CD14-positive monocyte (primary cell): ENCODE measurements around the gene TTC36. TPM values are rescaled to one million over a fixed set of nuclear protein-coding genes. Genes with fewer than 3 reads are reported as not detected.

ENCODE experiments used
- DNase-seq, 3 donors: peaks; one replicate each; pipeline ENCODE4 v3.0.0-alpha.2; 2011 to 2022
- H2AFZ ChIP-seq: 2 replicates; pipeline ENCODE4 v1.6.0; 2012; ENCODE audit warnings: mild to moderate bottlenecking, low read depth, low read length, inconsistent platforms; ENCODE audit not compliant: insufficient read depth, poor library complexity, severe bottlenecking
- H3K27ac ChIP-seq, 2 donors: 1 replicate in 1 of 2; 2 replicates in 1 of 2; pipeline ENCODE4 v1.5.1; 2012 to 2013; ENCODE audit warnings: low read length in 2 of 2, control low read depth in 1 of 2, inconsistent platforms in 1 of 2, low read depth in 1 of 2, mild to moderate bottlenecking in 1 of 2
- H3K27me3 ChIP-seq, 2 donors: one replicate each; pipeline versions ENCODE4 v1.6.0 to v1.6.1; 2011 to 2013; ENCODE audit warnings: low read length in 2 of 2; ENCODE audit not compliant: control insufficient read depth in 2 of 2, insufficient read depth in 2 of 2
- H3K36me3 ChIP-seq, 2 donors: replicated peaks in 1 of 2; 1 replicate in 1 of 2; 2 replicates in 1 of 2; pipeline versions ENCODE4 v1.5.1 to v1.6.1; 2012 to 2013; ENCODE audit warnings: low read length in 2 of 2, control low read depth in 1 of 2, inconsistent platforms in 1 of 2, mild to moderate bottlenecking in 1 of 2; ENCODE audit not compliant: insufficient read depth in 2 of 2, control insufficient read depth in 1 of 2
- H3K4me1 ChIP-seq, 2 donors: 1 replicate in 1 of 2; 2 replicates in 1 of 2; pipeline versions ENCODE4 v1.5.1 to v1.6.1; 2012 to 2013; ENCODE audit warnings: low read length in 2 of 2, control low read depth in 1 of 2, inconsistent platforms in 1 of 2, mild to moderate bottlenecking in 1 of 2, moderate library complexity in 1 of 2; ENCODE audit not compliant: insufficient read depth in 2 of 2, control insufficient read depth in 1 of 2
- H3K4me2 ChIP-seq: replicated peaks from 2 replicates; pipeline ENCODE3; 2012; ENCODE audit warnings: low read length, moderate library complexity, mild to moderate bottlenecking; ENCODE audit not compliant: poor library complexity, severe bottlenecking; ENCODE audit errors: extremely low read depth
- H3K4me3 ChIP-seq, 3 experiments: fragments of 200-600 bp in 1 of 3; sonication (generic) in 1 of 3; replicated peaks in 1 of 3; 1 replicate in 2 of 3; 2 replicates in 1 of 3; pipeline ENCODE4 v1.5.1; 2011 to 2013; ENCODE audit warnings: low read length in 3 of 3, mild to moderate bottlenecking in 3 of 3, control low read depth in 2 of 3, low read depth in 2 of 3, inconsistent platforms in 1 of 3, moderate library complexity in 1 of 3
- H3K79me2 ChIP-seq: 2 replicates; pipeline ENCODE4 v1.6.0; 2012; ENCODE audit warnings: mild to moderate bottlenecking, control low read depth, inconsistent platforms, low read length, moderate library complexity; ENCODE audit not compliant: insufficient read depth
- H3K9ac ChIP-seq: 2 replicates; pipeline ENCODE4 v1.6.0; 2017; ENCODE audit warnings: low read length, mild to moderate bottlenecking; ENCODE audit not compliant: insufficient read depth, poor library complexity, severe bottlenecking
- H3K9me3 ChIP-seq, 2 donors: replicated peaks in 1 of 2; 1 replicate in 1 of 2; 2 replicates in 1 of 2; pipeline versions ENCODE4 v1.5.1 to v1.6.1; 2012 to 2013; ENCODE audit warnings: low read length in 2 of 2, control low read depth in 1 of 2; ENCODE audit not compliant: control insufficient read depth in 1 of 2, insufficient read depth in 1 of 2
- H4K20me1 ChIP-seq: 2 replicates; pipeline ENCODE4 v1.6.0; 2012; ENCODE audit warnings: mild to moderate bottlenecking, low read length, control low read depth, moderate library complexity; ENCODE audit not compliant: insufficient read depth
- H3K27ac Mint-ChIP-seq, 7 donors: one replicate each; pipeline ENCODE4 v1.8.0; 2020; ENCODE audit warnings: mild to moderate bottlenecking in 7 of 7, mixed read lengths in 7 of 7, moderate library complexity in 6 of 7, inconsistent platforms in 2 of 7
- H3K27me3 Mint-ChIP-seq, 3 donors: one replicate each; pipeline ENCODE4 v1.8.0; 2021 to 2022; ENCODE audit warnings: low read depth in 3 of 3, mild to moderate bottlenecking in 3 of 3, mixed read lengths in 3 of 3, moderate library complexity in 3 of 3, inconsistent platforms in 1 of 3
- H3K36me3 Mint-ChIP-seq, 2 donors: one replicate each; pipeline ENCODE4 v1.8.0; 2020; ENCODE audit warnings: mixed read lengths in 2 of 2, inconsistent platforms in 1 of 2, mild to moderate bottlenecking in 1 of 2
- H3K4me1 Mint-ChIP-seq: one replicate; pipeline ENCODE4 v1.8.0; 2020; ENCODE audit warnings: mild to moderate bottlenecking, mixed read lengths
- H3K4me3 Mint-ChIP-seq, 2 donors: one replicate each; pipeline ENCODE4 v1.8.0; 2020; ENCODE audit warnings: mild to moderate bottlenecking in 2 of 2, mixed read lengths in 2 of 2, moderate library complexity in 1 of 2
- H3K9me3 Mint-ChIP-seq, 7 donors: one replicate each; pipeline ENCODE4 v1.8.0; 2020 to 2022; ENCODE audit warnings: mixed read lengths in 7 of 7, mild to moderate bottlenecking in 6 of 7, moderate library complexity in 6 of 7, inconsistent platforms in 2 of 7
- CTCF ChIP-seq: fragments of 200-600 bp; IDR thresholded peaks from one replicate; pipeline ENCODE4 v1.8.0; 2022; ENCODE audit warnings: antibody characterized with exemption, mild to moderate bottlenecking
- WGBS: methylation state at CpG from one replicate; pipeline ENCODE4 v1.1.5; 2013; ENCODE audit warnings: missing lambda C conversion rate; ENCODE audit not compliant: insufficient coverage; 5-methylcytosine and 5-hydroxymethylcytosine counted together
- intact Hi-C, 2 donors: fragments of 100-400 bp; cut with micrococcal nuclease; formaldehyde crosslinking; loops; one replicate each; pipeline versions ENCODE4 v1.15.0 to v1.15.1; 2023
- polyA plus RNA-seq, 3 donors: library from polyadenylated mRNA; depleted of rRNA in 1 of 3; unstranded in 2 of 3; stranded (reverse) in 1 of 3; fragments of 300-500 nt in 2 of 3; fragments of >200 nt in 1 of 3; fragmentation: Illumina TruSeq in 2 of 3; gene quantifications; 1 replicate in 2 of 3; 2 replicates in 1 of 3; pipeline ENCODE4 v1.2.3, GENCODE V29; 2012 to 2021

TTC36 gene
- polyA plus RNA-seq, 3 donors, result not detected

GRCh38 chr11:118519549-118519948 is 7.7 kb upstream of the TTC36 start:
- no peaks in the 10 kb centered on the region for H3K9me3 ChIP-seq
- no peak overlapping the region for H3K4me2 ChIP-seq
- no peak overlapping the region for H3K27ac ChIP-seq
- H3K27ac Mint-ChIP-seq, result no peak overlapping the region
- no peak overlapping the region for H3K4me3 ChIP-seq
- WGBS, result 64% methylated on average over 6 of the region's 6 CpGs
- peaks cover 14% of the 10 kb centered on the region for H3K4me1 Mint-ChIP-seq
- no peaks in the 10 kb centered on the region for H3K79me2 ChIP-seq
- no peaks in the 10 kb centered on the region for H3K9me3 Mint-ChIP-seq
- TF ChIP-seq CTCF, result no peak
- peaks cover 0 to 5% (median 2%) of the 10 kb centered on the region in 3 donors for H3K27me3 Mint-ChIP-seq
- H3K36me3 ChIP-seq, result peaks cover 73 to 92% of the 10 kb centered on the region in 2 donors
- no peak overlapping the region for H2AFZ ChIP-seq
- no peaks in the 10 kb centered on the region for H3K27me3 ChIP-seq
- H3K36me3 Mint-ChIP-seq, result peaks cover 65 to 89% of the 10 kb centered on the region in 2 donors
- intact Hi-C loops, result no loop called here
- no peak overlapping the region for H3K4me3 Mint-ChIP-seq
- no peak overlapping the region for H3K9ac ChIP-seq
- peaks cover 6 to 7% of the 10 kb centered on the region in 2 donors for H3K4me1 ChIP-seq
- peaks cover 5% of the 10 kb centered on the region for H4K20me1 ChIP-seq
- DNase-seq, result no peak

GRCh38 chr11:118521892-118522311 is 5.4 kb upstream of the TTC36 start:
- H3K4me1 ChIP-seq, result peaks cover 15% of the 10 kb centered on the region in 2 donors
- peaks cover 25% of the 10 kb centered on the region for H3K4me1 Mint-ChIP-seq
- H3K9me3 Mint-ChIP-seq, result no peaks in the 10 kb centered on the region
- H2AFZ ChIP-seq, result no peak overlapping the region
- peaks cover 0 to 5% (median 2%) of the 10 kb centered on the region in 3 donors for H3K27me3 Mint-ChIP-seq
- no peak overlapping the region for H3K27ac Mint-ChIP-seq
- peaks cover 56 to 78% of the 10 kb centered on the region in 2 donors for H3K36me3 Mint-ChIP-seq
- no peak for TF ChIP-seq CTCF
- H3K4me3 Mint-ChIP-seq, result no peak overlapping the region
- no peak overlapping the region for H3K27ac ChIP-seq
- no peak for DNase-seq
- peaks cover 54 to 73% of the 10 kb centered on the region in 2 donors for H3K36me3 ChIP-seq
- intact Hi-C loops, result no loop called here
- H3K9ac ChIP-seq, result no peak overlapping the region
- no peaks in the 10 kb centered on the region for H3K27me3 ChIP-seq
- H3K79me2 ChIP-seq, result no peaks in the 10 kb centered on the region
- H3K4me3 ChIP-seq, result no peak overlapping the region
- WGBS, result 30% methylated on average over 10 of the region's 13 CpGs
- no peak overlapping the region for H3K4me2 ChIP-seq
- no peaks in the 10 kb centered on the region for H3K9me3 ChIP-seq
- H4K20me1 ChIP-seq, result peaks cover 13% of the 10 kb centered on the region
